HG03135 (cell line): Measurements from ENCODE around the gene SPSB1.

Experiments used
- ATAC-seq: cut with Tn5 transposase; IDR thresholded peaks from one replicate; pipeline ENCODE4 v1.9.1; 2021; ENCODE audit warnings: mild to moderate bottlenecking, moderate library complexity; ENCODE audit not compliant: unreplicated experiment

Gene SPSB1

DNA sequence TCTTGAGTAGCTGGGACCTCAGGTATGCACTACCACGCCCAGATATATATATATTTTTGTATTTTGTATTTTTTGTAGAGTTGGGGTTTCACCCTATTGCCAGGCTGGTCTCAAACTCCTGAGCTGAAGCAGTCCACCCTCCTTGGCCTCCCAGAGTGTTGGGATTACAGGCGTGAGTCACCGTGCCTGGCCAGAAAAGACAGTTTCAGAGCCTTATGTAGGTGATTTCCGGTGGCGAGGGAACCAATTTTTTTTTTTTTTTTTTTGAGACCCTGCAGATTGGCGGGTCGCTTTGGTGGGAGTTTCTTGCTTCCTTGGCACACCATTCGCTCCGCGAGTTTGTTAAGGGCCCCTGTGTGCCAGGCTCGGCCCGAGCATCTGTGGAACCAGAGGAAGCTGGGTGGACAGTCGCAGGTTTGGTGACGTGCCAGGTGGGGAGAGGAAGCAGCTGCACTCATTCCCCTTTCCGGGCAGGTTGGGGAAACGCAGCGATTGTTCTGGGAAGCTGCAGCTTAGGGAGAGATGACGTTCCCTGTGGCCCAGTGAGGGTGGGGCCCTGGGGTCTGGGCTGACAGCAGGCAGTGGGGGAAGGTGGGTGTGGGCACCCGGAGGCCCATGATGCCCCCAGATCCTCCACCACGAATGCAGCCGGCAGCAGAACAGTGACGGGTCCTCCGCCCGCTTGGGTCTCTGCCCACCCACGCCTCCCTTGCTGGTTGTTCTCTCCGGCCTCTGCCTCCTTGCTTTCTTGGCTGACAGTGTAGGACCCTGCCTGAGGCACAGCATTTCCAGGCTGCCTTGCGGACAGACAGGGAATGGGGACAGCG lies 25.1 kb downstream of the SPSB1 start:
- no peak for ATAC-seq

DNA sequence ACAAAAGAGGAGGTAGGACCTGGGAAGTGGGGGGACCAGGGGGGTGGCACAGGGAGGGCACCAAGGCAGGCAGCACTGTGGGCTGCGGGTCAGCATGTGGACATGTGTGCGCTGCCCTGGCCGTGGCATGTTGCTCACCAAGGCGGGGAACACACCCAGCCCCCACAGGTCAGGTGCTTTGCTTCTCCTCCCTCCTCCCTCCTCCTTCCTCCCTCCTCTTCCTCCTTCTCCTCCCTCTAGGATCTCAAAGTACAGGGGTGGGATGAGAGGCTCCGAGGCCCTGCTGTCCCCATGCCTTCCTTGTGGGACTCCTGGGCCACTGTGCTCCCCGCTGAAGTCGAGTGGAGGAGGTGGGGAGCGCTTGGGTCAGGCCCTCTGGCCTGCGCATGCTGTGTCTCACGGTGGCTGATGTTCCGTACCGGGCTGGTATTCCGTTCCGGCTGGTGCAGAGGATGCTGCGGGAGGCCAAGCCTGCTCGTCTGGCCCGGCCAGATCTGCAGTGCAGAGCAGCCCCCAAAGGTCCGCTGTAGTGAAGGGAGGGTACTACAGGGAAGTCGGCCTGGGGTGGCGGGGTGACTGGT lies 26.6 kb downstream of the SPSB1 start:
- ATAC-seq: no peak

- ATAC-seq: no peak
Observed at GRCh38 chr1:9319789-9320519, 27.3 kb downstream of the SPSB1 start.

- no peak for ATAC-seq
Observed at GRCh38 chr1:9320520-9321479, 28.1 kb downstream of the SPSB1 start.

DNA sequence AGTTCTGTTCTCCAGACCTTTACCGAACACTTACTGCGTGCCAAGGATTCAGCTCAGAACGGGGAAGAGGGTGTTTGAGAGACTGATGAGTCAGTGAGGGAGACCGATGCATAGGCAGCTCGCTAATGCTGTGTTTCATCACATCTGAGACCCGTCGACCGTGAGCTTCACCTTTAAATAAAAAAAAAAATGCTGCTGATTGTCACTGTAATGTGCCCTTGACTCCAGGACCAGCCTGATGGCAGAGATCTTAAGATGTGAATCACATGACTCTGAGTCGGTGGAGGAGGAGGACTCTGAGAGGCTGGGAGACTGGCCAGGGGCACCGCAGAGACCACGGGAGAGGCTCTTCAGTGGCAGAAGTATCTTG lies 28.8 kb downstream of the SPSB1 start:
- no peak for ATAC-seq

- no peak for ATAC-seq
Observed at GRCh38 chr1:9321986-9322660, 29.4 kb downstream of the SPSB1 start.

- no peak for ATAC-seq
Observed at GRCh38 chr1:9322661-9323244, 30.1 kb downstream of the SPSB1 start.

DNA sequence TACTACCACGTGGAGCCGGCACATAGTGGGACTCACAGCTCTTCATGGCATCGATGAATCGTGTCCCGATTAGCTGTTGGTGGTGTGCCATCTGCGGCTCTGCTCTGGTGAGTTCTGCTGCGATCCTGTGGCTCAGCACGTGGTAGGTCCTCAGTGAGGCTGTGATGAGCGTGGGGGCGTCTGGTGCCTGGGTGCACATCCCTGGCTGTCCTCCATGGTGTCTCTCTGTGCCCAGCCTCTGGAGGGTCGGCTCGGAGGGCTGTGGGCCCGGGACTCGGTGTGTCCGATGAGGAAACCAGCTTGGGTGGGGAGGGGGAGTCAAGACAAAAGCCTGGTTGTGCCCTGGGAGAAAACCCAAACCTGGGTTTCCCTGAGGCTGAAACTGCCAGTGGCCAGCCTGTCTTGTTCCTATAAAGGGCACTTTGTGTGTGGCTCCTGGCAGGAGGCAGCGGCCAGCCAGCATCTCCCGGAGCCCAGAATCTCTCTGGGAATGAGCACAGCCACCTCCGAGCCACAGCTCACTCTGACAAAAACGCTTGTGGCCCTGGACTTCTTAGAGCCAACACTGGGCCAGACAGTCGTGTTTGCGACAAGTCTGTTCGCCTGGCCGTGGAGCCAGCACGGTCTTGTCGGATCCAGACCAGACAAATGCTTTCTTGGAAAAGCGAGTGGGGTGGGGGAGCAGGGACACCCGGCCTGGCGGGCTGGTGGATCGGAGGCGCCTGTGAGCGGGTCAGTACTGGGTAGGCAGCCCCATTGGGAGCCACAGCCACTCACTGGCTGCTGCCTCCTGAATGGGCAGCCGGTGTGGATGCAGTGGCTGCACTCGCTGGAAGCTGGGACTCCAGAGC lies 31.8 kb downstream of the SPSB1 start:
- no peak for ATAC-seq

GRCh38 chr1:9326596-9326995 lies 33.9 kb downstream of the SPSB1 start:
- no peak for ATAC-seq

DNA sequence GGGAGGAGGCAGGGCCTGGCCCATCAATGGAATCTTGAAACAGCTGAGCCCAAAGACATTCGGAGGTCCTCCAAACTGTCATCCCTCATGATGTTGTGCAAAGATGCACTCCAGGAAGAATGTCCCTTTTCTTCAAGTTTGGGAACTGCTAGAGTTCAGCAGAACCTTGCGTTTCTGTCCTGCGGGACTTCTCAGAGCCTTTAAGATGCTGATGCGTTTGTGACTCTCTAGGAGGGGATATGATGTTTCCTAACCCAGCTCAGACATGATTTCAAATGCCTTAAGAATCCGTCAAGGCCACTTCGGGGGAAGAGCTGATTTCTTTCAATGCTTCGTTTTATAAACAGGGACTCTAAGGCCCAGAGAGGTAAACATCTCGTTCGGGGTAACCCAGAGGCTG lies 35.5 kb downstream of the SPSB1 start:
- no peak for ATAC-seq

GRCh38 chr1:9328715-9329114 lies 36.0 kb downstream of the SPSB1 start:
- no peak for ATAC-seq

GRCh38 chr1:9331016-9331415 lies 38.3 kb downstream of the SPSB1 start:
- ATAC-seq: no peak

GRCh38 chr1:9331558-9332346 lies 39.1 kb downstream of the SPSB1 start:
- no peak for ATAC-seq

DNA sequence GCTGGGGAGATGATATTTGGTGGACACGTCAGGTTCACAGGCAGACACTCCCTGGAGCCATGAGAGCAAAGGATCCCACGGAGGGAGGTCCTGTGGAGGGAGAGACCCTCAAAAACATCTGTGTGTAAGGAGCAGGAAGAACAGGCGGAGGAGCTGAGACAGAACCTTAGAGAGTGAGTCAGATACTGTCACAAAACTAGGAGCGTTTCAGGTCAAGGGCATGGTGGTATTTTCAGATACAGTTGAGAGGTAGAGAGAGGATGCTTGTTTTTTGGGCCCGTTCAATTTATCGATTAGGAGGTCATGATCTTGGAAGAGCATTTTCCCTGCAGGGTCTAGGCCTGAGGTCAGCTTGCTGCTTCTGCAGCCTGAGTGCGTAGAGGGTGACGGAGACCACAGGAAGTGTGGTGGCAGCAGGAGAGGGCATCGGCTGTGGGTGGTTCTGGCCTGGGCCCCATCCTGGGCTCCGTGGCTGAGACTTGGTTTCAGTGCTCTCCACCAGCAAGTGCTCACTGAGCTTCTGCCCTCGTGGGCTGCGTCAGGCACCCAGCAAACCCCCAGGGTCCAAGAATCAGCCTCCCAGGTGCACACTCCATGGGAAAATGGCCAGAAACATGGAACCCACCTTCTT lies 39.9 kb downstream of the SPSB1 start:
- no peak for ATAC-seq

GRCh38 chr1:9338397-9339246 lies 45.9 kb downstream of the SPSB1 start:
- no peak for ATAC-seq

DNA sequence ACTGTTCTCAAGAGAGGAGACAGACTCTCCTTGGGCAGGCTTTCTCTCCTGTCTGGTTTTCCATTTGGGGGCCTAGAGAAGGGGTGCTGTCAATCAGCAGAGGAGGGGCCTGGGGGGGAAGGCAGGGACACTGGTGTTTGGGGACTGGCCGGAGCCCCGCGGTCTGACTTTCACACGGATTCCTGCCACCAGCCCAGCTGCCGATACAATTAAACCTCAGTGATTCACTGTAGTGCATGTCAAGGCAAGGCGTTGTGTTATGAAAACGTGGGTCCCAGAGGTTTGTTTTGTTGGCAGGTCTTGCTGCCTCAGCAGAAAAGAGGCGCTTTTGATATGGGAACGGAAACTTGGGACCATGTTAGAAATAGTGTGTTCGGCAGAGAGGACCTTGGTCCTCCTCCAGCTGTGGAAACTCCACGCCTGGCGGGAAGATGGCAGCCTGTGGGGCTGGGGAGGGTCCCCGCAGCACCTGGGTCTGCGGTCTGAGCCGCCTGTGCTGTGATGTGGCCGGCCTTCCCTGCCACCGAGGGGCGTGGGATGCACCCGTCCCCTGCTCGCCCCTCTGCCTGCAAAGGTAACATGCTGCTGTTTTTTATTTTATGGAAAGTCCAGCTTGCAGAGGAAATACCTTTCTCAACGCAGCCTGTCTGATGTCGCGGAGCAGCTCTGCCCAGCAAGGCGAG lies 47.6 kb downstream of the SPSB1 start:
- ATAC-seq: no peak
